ENCODE measurements around the gene USP13. TPM values are rescaled to one million over a fixed set of nuclear protein-coding genes. Genes with fewer than 3 reads are reported as not detected.

USP13 gene
- total and polyA plus RNA-seq, 2 donors (not counting 1 experiment from before 2014, with no cell fraction given), result 1.9 to 13.2 TPM

- 80% methylated on average over 1 of the region's 12 CpGs for WGBS (ENCODE audit: insufficient coverage)
- Histone ChIP-seq H3K9ac (ENCODE audit: low read length) (no peak overlapping the region), H3K9me3 (ENCODE audit: control extremely low read depth in 1 of 3, control insufficient read depth in 2 of 3, insufficient read depth in 1 of 3, low read length in 2 of 3) (no peaks in the 10 kb centered on the region), H3K27ac (ENCODE audit: low read length in 2 of 2) (no peak overlapping the region), H4K20me1 (ENCODE audit: control insufficient read depth, insufficient read depth, low read length, poor library complexity, severe bottlenecking) (no peaks in the 10 kb centered on the region), H3K4me1 (ENCODE audit: control insufficient read depth in 2 of 2, insufficient read depth in 2 of 2, low read length in 2 of 2) (no peaks in the 10 kb centered on the region), H3K4me2 (replicated peaks; ENCODE audit: low read depth, low read length, poor library complexity, severe bottlenecking) (no peak overlapping the region), H3K79me2 (ENCODE audit: control insufficient read depth, insufficient read depth, low read length) (no peaks in the 10 kb centered on the region), H3K36me3 (replicated peaks in 1 of 2; ENCODE audit: control extremely low read depth in 1 of 2, control insufficient read depth in 1 of 2, extremely low read depth in 1 of 2, insufficient read depth in 2 of 2, low read length in 1 of 2) (peaks cover 0 to 28% of the 10 kb centered on the region in 2 experiments), H2AFZ (ENCODE audit: insufficient read depth, low read depth, low read length, poor library complexity, severe bottlenecking) (no peak overlapping the region), H3K4me3 (ENCODE audit: control extremely low read depth in 1 of 5, extremely low read depth in 1 of 5, insufficient read depth in 1 of 5, low read depth in 2 of 5, low read length in 4 of 5) (no peak overlapping the region), H3K27me3 (replicated peaks in 1 of 4; ENCODE audit: control extremely low read depth in 1 of 4, control insufficient read depth in 3 of 4, insufficient read depth in 4 of 4, low read length in 3 of 4) (no peaks in the 10 kb centered on the region)
- intact Hi-C loops (cut with micrococcal nuclease), result no loop called here
- POLR2A ChIA-PET, result no interaction called here
- no peaks in the 10 kb centered on the region for H3K27me3 Mint-ChIP-seq
- CTCF ChIA-PET, result no interaction called here
- no peak overlapping the region for H3K27ac Mint-ChIP-seq
- H3K9me3 Mint-ChIP-seq (ENCODE audit: insufficient read depth), result no peaks in the 10 kb centered on the region
- no peak for ATAC-seq (ENCODE audit: low read depth)
- H3K4me3 Mint-ChIP-seq, result no peak overlapping the region
- H3K4me1 Mint-ChIP-seq, result no peaks in the 10 kb centered on the region
- TF ChIP-seq EZH2 (IDR thresholded peaks at IDR 0.05; ENCODE audit: borderline replicate concordance, insufficient read depth, low read depth, low read length, poor library complexity, severe bottlenecking) (no peak), CTCF (IDR thresholded peaks at IDR 0.05) (no peak)
- DNase-seq, result no peak
Measured at GRCh38 chr3:179739816-179740594, 87.2 kb downstream of the USP13 start.

GRCh38 chr3:179743913-179744312 lies 91.1 kb downstream of the USP13 start:
- no peak overlapping the region for H2AFZ ChIP-seq (ENCODE audit: insufficient read depth, low read depth, low read length, poor library complexity, severe bottlenecking)
- no peaks in the 10 kb centered on the region for H3K79me2 ChIP-seq (ENCODE audit: control insufficient read depth, insufficient read depth, low read length)
- H3K4me1 Mint-ChIP-seq, result no peaks in the 10 kb centered on the region
- H3K27ac ChIP-seq (ENCODE audit: low read length in 2 of 2), result no peak overlapping the region
- H3K36me3 ChIP-seq (replicated peaks in 1 of 2; ENCODE audit: control extremely low read depth in 1 of 2, control insufficient read depth in 1 of 2, extremely low read depth in 1 of 2, insufficient read depth in 2 of 2, low read length in 1 of 2), result peaks cover 0 to 28% of the 10 kb centered on the region in 2 experiments
- H3K27ac Mint-ChIP-seq, result no peak overlapping the region
- no peaks in the 10 kb centered on the region for H3K9me3 Mint-ChIP-seq (ENCODE audit: insufficient read depth)
- no peak overlapping the region for H3K4me3 ChIP-seq (ENCODE audit: control extremely low read depth in 1 of 5, extremely low read depth in 1 of 5, insufficient read depth in 1 of 5, low read depth in 2 of 5, low read length in 4 of 5)
- no peak for DNase-seq
- no peaks in the 10 kb centered on the region for H4K20me1 ChIP-seq (ENCODE audit: control insufficient read depth, insufficient read depth, low read length, poor library complexity, severe bottlenecking)
- H3K4me3 Mint-ChIP-seq, result no peak overlapping the region
- POLR2A ChIA-PET, result no interaction called here
- H3K4me1 ChIP-seq (ENCODE audit: control insufficient read depth in 2 of 2, insufficient read depth in 2 of 2, low read length in 2 of 2), result no peaks in the 10 kb centered on the region
- CTCF ChIA-PET, result no interaction called here
- no peaks in the 10 kb centered on the region for H3K27me3 Mint-ChIP-seq
- no peak for ATAC-seq (ENCODE audit: low read depth)
- H3K4me2 ChIP-seq (replicated peaks; ENCODE audit: low read depth, low read length, poor library complexity, severe bottlenecking), result no peak overlapping the region
- no peaks in the 10 kb centered on the region for H3K27me3 ChIP-seq (replicated peaks in 1 of 4; ENCODE audit: control extremely low read depth in 1 of 4, control insufficient read depth in 3 of 4, insufficient read depth in 4 of 4, low read length in 3 of 4)
- H3K9ac ChIP-seq (ENCODE audit: low read length), result no peak overlapping the region
- TF ChIP-seq EZH2 (IDR thresholded peaks at IDR 0.05; ENCODE audit: borderline replicate concordance, insufficient read depth, low read depth, low read length, poor library complexity, severe bottlenecking), result no peak
- TF ChIP-seq CTCF (IDR thresholded peaks at IDR 0.05), result no peak
- intact Hi-C loops (cut with micrococcal nuclease), result no loop called here
- no peaks in the 10 kb centered on the region for H3K9me3 ChIP-seq (ENCODE audit: control extremely low read depth in 1 of 3, control insufficient read depth in 2 of 3, insufficient read depth in 1 of 3, low read length in 2 of 3)
- whole genome bisulfite sequencing (ENCODE audit: insufficient coverage), result 33% methylated on average over 1 of the region's 2 CpGs
